GM18867 (cell line): Measurements from ENCODE around the gene C8A.

Experiments
- ATAC-seq: cut with Tn5 transposase; IDR thresholded peaks from one replicate; pipeline ENCODE4 v1.9.1; 2021; ENCODE audit warnings: mild to moderate bottlenecking, moderate library complexity; ENCODE audit not compliant: unreplicated experiment

C8A gene

GRCh38 chr1:56836359-56836758 is 18.2 kb upstream of the C8A start:
- ATAC-seq: no peak

GRCh38 chr1:56837244-56837939 is 17.2 kb upstream of the C8A start:
- ATAC-seq: no peak

GRCh38 chr1:56838759-56839158 is 15.8 kb upstream of the C8A start:
- ATAC-seq: no peak

DNA sequence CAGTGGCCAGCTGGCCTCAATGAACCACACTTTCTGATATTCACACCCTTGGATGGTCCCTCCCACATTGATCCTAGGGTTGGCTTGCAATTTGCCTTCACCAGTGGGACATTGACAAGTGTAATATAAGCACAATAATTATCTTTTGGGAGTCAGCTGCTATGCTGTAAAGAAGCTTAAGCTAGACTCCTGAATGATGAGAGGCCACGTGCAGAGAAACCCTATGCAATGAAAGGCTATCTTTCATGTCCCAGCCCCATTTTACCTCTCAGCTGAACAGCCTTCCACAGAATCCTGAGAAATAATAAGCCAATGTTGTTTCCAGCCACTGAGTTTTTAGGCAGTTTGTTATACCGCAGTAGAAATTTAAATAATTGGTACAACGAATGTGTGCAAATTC is 11.1 kb upstream of the C8A start:
- no peak for ATAC-seq

- no peak for ATAC-seq
These were observed 10.0 kb upstream of the C8A start for GRCh38 chr1:56844545-56845136.

GRCh38 chr1:56845343-56845742 is 9.3 kb upstream of the C8A start:
- ATAC-seq: no peak

GRCh38 chr1:56849750-56850149 is 4.8 kb upstream of the C8A start:
- ATAC-seq: no peak

GRCh38 chr1:56850411-56850810 is 4.2 kb upstream of the C8A start:
- ATAC-seq: no peak

- ATAC-seq: no peak
These were observed 3.7 kb upstream of the C8A start for GRCh38 chr1:56850922-56851321.

- ATAC-seq: no peak
These were observed 2.1 kb upstream of the C8A start for GRCh38 chr1:56852476-56852875.

DNA sequence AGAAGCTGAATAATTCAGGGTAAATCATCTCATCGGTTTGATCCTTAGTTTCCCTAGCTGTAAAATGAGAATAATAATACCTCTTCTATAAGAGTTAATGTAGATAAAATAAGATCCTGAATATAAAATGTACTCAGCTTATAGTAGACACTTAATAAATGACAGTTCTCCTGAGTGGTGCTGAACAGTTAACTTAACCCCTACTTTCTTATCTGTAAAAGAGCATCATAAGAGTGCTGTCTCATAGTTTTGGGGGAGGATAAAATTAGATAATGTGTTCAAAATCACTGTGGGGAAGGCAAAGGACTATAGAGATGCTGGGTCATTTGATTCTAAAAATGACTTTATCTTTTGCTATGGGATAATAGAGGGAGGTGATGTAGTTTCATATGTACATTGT is 593 bp downstream of the C8A start:
- no peak for ATAC-seq

GRCh38 chr1:56856186-56856585 is 1.6 kb downstream of the C8A start:
- no peak for ATAC-seq

DNA sequence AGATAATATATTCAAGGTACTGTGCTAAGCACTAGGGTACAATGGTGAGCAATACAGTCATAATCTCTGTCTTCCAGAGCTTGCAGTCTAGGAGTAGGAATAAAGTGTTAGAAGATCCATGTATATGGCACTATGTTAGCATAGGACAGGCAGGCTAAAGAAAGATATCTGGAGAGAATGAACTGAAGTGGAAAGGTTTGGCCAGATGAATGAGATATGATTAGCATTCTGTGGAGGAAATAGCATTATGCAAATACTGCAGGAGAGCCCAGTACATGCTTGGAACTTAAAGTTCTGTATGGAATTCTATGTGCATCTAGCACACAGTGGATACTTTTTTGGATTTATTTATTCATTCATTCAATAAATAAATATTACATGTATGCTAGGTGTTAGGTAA is 4.7 kb downstream of the C8A start:
- ATAC-seq: no peak

DNA sequence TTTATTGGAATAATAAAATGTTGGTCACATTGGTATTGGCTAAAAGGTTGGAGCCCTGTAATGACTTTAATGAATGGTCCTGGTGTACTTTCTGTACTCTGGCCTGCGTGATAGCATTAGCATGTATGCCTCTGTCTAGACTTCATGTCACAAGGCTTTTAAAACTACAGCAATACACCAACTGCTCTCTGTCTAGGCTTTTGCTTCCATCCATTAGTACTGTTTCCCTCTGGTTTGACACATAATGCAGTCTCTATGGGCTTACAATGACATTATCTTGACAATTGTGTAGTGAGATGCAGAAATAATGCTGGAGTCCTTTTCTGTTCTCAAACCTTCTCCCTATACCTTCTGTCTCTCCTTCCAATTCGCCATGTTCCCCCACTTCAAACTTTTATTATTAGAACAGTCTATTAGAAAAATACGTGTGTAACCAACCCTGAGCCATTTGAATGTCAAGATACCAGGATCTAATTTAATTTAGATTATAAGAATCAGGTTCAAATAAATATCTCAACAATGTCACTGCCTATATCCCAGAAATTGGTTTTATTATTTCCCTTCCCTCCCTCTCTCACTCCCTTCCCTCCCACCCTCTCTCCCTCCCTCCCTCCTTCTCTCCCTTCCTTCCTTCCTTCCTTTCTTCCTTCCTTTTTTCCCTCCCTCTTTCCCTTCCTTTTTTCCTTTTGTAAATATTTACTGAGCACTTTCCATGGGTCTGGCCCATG is 8.8 kb downstream of the C8A start:
- ATAC-seq: no peak

GRCh38 chr1:56864430-56864829 is 9.8 kb downstream of the C8A start:
- ATAC-seq: no peak

GRCh38 chr1:56866656-56867055 is 12.1 kb downstream of the C8A start:
- ATAC-seq: no peak

GRCh38 chr1:56867491-56867890 is 12.9 kb downstream of the C8A start:
- ATAC-seq: no peak

DNA sequence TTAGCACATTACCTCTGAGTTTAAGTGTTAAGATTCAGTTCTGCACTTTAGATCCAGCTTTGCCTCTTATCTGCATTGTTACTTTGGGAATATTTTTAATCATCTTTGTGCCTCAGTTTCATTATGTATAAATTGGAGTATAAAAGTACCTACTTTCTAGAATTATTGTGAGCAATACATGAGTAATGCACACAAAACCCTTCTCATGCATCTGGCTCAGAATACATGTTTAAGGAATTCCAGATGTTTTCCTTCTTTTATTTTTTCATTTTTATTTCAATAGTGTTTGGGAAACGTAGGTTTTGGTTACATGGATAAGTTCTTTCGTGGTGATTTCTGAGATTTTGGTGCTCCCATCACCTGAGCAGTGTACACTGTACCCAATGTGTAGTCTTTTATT is 14.2 kb downstream of the C8A start:
- ATAC-seq: no peak

DNA sequence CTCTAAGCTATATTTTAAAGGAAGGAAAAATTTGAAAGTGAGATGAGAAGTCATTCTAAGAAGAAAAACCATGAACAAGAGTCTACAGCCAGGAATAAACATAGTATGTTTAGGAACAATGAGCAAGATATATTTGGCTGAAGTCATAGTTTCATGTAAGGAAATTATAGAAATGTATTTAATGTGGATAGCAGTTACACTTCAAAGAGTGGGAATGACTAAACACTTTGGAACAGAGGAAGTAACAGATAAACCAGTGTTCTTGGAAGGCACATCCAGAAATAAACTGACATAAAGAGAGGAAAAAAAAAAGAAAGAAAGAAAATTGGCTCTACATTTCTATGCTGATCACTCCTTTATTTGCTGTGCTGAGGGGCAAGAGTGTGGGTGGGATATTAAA is 18.0 kb downstream of the C8A start:
- ATAC-seq: no peak

DNA sequence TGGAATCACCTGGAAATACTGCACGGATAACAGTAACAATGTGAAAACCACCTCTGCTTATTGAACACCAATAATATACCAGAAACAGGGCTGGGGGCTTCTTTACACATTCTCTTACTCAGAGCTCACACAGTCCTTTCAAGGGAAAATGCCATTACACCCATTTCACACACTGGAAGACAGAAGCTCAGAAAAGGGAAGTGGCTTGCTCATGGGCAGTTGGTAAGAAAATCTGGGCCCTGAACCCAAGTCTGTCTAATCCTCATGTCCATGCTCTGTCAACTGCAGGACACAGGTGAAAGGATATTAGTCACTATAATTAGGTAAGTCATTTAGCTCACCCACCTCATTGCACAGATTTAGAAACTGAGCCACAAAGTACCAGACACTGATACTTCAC is 18.6 kb downstream of the C8A start:
- ATAC-seq: no peak

GRCh38 chr1:56874689-56875088 is 20.1 kb downstream of the C8A start:
- ATAC-seq: no peak

- ATAC-seq: no peak
These were observed 23.4 kb downstream of the C8A start for GRCh38 chr1:56877973-56878372.
